ENCODE results near the gene NFATC1.

GRCh38 chr18:79532313-79533007 lies 136.7 kb downstream of the NFATC1 start:
- TF ChIP-seq POLR2A (IDR thresholded peaks at IDR 0.05) (no peak), CTCF (IDR thresholded peaks at IDR 0.05) (no peak), POLR2AphosphoS5 (IDR thresholded peaks at IDR 0.05) (no peak)
